GM21423 (cell line): ENCODE results near the gene L2HGDH.
"Not testable (repeated sequence)": the region's sequence is repeated elsewhere in the genome, so short reads cannot be mapped to it uniquely, and the experiment has no call there.

Experiments
- ATAC-seq: cut with Tn5 transposase; IDR thresholded peaks from one replicate; pipeline ENCODE4 v1.9.1; 2021; ENCODE audit warnings: mild to moderate bottlenecking, moderate library complexity; ENCODE audit not compliant: unreplicated experiment

L2HGDH gene

DNA sequence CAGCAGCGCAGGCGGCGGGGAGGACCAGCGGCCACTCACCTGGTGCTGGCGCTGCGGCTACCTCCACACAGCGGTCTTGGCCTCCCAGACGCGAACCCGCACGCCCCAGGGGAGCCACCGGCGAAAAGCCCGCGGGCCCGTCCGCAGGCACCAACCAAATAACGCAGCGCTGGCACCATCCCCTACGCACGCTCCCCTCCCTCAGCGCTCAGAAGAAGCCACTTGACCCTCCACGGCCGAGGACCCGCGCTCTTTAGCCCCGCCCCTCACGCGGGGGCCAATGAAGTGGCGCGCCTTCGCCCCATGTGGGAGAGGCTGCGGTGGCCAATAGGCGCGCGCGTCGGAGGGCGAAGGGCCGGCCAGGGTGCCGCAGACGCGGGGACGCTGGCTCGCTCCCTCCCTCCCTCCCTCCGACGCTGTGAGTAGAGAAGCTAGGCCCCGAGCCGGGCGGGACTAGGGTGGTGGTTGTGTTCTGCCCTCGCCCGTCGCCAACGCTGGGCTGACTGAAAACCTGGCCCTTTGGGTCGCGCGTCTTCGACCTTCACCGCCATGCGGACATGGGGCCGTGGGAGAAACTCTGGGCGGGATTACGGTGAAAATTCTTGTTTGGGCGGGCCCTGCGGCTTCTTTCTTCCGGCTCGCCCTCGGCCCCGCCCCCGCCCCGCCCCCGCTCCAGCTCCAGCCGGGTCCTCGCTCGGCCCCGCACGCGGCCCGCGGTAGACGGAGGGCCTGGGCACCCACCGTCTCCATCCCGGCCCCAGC is at the start of gene L2HGDH, which contains the start of gene DMAC2L:
Gene L2HGDH, minus strand, starts transcription at position 258 of the 762 bp plus-strand sequence. Its CDS starts 79 bp downstream, at position 179.
Gene DMAC2L, plus strand, starts transcription at position 353 of the 762 bp plus-strand sequence. CDS start 9,164 bp downstream, outside the sequence.
- ATAC-seq: peak; percentile 93

DNA sequence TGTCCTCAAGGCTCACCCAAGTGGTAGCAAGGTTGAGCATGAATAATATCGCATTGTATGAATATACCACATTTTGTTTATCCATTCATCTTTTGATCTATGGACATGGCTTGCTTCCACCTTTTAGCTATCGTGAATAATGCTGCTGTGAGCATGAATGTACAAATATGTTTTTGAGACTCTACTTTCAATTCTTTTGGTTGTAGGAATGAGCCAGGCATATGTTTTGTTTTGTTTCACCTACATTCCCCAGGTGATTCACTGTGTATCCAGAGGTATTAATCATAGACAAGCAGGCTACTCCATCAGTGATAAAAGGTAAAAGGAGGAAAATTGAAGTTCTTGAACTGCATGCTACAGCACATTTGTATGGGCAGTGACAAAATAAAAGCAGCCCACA is 48.8 kb upstream of the L2HGDH start:
- no peak for ATAC-seq

- ATAC-seq: no peak
Measured at GRCh38 chr14:50360093-50360492, 48.1 kb upstream of the L2HGDH start.

GRCh38 chr14:50359631-50360030 is 47.6 kb upstream of the L2HGDH start:
- ATAC-seq: no peak

DNA sequence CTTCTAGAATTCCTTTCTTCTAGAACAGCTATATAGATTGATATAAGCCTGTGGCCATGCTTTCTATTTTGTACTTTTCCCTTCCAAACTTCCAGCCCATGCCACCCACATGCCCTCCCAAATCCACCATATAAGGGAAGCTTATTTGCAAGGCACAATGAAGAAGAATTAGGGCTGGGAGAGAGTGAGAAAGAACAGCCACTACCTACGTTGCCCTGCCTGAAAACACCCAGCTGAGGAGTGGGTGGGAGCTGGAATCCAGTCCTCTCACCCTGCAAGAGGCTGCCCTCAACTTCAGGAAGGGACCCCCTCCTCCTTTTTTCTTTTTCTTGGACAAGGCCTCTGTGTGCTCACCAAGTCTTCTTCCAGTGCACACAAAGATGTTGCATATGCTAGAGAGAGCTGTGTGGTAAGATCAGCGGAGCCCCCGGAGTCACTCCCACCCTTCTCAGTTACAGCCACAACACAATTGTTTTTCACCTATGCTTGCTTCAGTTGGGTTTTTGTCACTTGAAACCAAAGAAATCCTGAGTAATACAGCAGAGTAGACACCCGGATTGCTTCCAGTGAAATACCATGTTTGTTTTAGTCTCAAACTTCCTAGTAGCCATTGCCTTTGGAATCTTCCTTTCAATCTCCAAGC is 45.8 kb upstream of the L2HGDH start:
- ATAC-seq: no peak

GRCh38 chr14:50357124-50357523 is 45.1 kb upstream of the L2HGDH start:
- ATAC-seq: no peak

DNA sequence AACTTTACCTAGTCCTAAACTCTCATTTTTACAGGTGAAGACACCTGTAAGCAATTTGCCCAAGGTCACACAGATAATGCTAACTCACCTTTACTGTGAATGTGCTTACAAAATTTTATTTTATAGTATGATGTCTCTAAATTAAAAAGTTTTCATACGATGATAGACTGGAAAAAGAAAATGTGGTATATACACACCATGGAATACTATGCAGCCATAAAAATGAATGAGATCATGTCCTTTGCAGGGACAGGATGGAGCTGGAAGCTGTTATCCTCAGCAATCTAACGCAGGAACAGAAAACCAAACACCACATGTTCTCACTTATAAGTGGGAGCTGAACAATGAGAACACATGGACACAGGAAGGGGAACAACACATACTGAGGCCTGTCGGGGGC is 44.3 kb upstream of the L2HGDH start:
- not testable (repeated sequence) for ATAC-seq

GRCh38 chr14:50355692-50356091 is 43.7 kb upstream of the L2HGDH start:
- no peak for ATAC-seq

DNA sequence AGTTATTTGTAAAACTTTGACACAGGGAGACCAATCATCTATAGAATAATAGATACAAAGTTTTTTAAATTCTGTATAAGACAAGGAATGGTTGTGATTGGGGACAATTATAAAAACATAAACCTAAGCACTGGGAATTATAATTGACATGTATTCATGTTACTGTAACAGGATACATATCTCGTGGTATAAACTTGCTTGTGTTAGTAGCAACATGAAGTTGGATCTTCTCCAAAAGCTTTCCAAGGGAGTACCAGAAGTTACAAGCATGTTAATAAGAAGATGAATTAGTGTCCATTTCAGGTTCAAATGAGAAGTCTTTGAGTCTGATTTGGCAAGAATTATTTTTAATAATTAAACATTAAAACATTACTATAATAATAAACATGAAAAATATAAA is 42.5 kb upstream of the L2HGDH start:
- ATAC-seq: no peak

- no peak for ATAC-seq
Measured at GRCh38 chr14:50353126-50353525, 41.1 kb upstream of the L2HGDH start.

DNA sequence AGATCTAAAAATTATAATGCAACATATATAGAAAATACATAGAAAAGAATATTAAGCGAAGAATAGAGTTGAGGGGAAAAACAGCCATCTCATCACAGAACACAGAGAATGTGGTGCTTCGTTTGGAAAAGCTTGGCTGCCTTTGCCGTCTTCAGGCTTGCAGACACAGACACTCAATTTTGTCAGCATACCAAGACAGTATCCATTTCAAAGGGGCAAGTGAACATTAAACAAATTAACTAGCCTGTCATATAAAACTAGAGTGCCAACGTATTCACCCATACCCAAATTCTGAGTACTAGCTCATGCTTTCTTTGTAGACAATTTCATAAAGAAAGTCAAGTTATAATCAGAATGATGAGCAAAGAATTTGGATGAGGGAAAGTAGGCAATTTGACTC is 40.6 kb upstream of the L2HGDH start:
- no peak for ATAC-seq

DNA sequence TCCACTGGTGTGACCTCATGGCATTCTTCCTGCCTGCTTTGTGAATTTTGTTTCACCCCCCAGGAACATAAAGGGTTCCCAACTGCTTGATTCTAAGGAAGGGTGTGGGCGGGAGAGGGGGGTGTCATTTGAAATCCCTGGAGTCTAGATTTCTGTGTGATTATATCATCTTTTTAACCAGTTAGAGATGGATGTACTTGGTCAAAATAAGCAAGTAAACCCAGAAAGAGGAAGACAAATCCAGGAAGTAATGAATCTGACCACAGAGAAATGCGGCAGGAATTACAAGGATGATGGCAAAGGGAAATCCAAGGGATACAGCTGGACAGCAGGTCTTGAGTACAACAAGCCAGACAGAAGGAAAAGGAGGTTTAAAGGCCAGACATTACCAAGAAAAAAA is 38.9 kb upstream of the L2HGDH start:
- ATAC-seq: no peak

GRCh38 chr14:50348933-50349332 is 36.9 kb upstream of the L2HGDH start:
- no peak for ATAC-seq

- no peak for ATAC-seq
Measured at GRCh38 chr14:50347521-50347920, 35.5 kb upstream of the L2HGDH start.

DNA sequence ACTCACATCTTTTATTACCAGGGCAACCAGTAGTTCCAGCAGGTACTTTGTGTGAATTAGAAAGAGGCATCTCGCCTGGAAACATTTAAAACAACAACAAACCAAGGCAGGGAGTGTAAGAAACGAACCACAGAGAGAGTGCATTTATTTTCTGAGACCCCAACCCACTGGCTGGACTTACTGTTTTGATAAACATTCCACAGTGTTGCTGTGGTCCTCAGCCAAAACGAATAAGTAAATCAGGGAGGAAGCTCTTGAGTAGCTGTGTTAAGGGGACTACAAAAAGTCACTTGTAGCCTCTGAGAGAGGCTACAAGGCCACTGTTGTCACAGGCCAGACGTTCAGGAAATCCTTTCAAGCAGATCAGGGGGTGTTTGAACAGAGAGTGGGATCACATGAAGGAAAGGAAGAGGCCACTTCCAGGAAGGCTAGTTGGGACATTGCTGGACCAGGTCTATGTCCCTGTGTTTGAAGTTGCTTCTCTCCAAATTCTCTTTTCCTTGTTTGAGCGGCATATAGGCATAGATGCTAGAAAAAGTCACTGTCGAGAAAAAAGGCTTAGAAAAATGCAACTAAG is 33.9 kb upstream of the L2HGDH start:
- no peak for ATAC-seq

DNA sequence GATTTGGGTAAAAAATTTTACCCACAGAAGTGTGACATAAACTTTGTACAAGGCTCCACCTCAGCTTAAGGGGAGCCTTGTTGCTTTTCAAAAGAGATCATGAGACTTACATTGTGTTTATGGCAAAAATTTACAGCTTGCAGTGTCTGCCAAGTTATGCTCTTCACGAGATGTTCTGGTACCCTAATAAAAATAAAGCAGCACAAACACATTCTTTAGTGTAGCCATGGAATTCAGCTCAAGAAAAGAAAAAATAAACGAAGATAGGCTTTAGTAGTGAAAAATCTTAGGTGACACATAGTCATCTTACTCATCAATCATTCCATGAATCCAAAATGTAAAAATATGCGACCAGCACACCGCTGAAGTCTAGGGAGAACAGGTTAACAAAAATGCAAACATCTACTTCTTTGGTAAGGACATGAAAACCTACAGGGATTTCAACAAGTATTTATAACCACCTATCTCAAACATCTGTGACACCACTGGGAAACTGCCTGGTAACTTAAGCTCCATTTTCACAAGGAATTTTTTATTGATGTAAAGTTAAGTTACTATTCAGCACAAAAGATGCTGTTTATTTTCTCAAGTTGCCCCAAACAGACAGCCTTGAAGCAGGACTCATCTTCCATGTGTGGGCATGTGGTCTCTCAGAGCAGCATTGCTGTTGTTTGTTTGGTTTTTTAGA is 33.0 kb upstream of the L2HGDH start:
- ATAC-seq: no peak

DNA sequence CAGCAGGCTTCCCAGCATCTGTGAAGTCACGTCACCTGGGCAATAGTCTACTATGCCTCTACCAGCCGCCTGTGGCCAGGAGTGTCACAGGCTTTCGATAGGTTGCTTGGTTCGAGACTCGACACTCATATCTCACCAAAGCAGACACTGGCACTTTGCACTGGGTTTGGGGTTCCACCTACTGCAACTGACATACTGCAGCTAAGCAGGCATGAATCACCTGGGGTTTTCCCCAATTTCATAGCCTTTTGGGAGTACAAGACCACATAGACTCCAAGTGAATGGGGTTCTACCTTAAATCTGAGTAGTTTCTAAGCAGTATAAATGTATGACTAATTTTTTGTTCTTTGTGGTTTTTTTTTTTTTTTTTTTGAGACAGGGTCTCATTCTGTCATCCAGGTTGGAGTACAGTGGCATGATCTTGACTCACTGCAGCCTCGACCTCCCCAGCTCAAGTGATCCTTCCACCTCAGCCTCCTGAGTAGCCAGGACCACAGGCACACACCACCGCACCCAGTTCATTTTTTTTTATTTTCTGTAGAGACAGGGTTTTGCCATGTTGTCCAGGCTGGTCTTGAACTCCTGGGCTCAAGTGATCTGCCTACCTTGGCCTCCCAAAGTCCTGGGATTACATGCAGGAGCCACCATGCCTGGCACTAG is 32.2 kb upstream of the L2HGDH start:
- peak; percentile 75 for ATAC-seq

- ATAC-seq: no peak
Measured at GRCh38 chr14:50343434-50343833, 31.4 kb upstream of the L2HGDH start.

DNA sequence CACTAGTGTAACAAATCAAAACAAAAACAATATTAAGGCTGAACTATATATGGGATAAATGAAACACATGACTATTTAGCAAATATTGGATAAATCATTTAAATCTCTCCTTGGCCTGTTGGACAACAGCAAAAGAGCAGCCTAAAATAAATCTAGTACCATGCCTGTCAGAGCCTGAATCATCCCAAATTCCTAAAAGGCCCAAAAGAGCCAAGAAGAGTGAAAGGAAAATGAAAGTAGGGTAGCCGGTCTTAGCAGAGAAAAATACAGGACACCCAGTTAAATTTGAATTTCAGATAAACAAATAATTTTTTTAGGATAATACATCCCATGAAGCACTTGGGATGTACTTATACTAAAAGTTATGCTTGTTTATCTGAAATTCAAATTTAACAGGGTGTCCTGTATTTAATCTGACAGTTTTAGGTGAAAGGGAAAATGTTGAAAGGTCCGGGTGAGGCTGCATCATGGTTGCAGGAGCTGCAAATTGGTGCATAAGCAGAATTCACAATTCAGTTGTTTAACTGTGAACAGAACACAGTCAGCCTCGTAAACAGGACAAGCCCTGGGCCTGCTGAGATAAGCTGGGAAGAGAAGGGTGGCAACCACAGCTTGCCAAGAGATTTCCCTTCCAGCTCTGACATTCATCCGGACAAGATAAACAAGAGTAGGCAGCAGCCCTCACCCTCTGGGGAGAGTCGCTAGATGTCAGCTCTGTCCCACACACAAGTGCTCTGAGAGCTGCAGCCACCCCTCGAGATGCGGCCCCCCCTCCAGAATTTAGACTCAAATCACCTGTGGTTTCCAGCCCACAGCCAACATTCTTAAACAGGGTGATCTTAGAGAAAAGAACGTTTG is 30.4 kb upstream of the L2HGDH start:
- peak; percentile 58 for ATAC-seq

- no peak for ATAC-seq
Measured at GRCh38 chr14:50340963-50341362, 28.9 kb upstream of the L2HGDH start.
